Measurements from ENCODE around the gene SPINK2. TPM values are rescaled to one million over a fixed set of nuclear protein-coding genes. Genes with fewer than 3 reads are reported as not detected.

The SPINK2 gene
- total and polyA plus RNA-seq, 2 of the 4 experiments (the other 2 are of a cell fraction): not detected

DNA sequence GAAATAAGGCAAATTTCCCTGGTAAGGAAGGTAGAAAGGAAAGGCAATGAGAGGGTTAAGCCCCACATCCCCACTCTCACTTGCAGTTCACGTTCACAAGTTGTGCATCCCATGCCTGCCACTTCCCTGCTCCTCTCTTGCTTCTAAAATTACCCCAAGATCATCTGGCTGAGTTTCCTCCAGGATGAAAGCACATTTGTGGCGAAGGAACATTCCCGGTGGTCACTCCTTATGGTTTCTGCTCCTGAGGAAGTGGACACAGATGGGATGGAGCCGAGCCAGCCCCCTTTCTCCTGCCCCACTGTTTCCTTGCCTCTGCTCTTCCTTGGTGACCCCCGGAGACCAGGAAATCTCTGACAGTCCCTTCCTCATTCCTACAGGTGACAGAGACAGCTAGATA lies 37.5 kb downstream of the SPINK2 start:
- H3K9ac ChIP-seq (ENCODE audit: low read depth, low read length): no peak overlapping the region
- ChIA-PET CTCF (no interaction called here), POLR2A (ENCODE audit: unreplicated experiment) (no interaction called here)
- H2AK9ac ChIP-seq (replicated peaks; ENCODE audit: low read depth, low read length, poor library complexity): no peak overlapping the region
- no peak for ATAC-seq (ENCODE audit: low read depth)
- H3K4me3 ChIP-seq (ENCODE audit: insufficient read depth, low read depth, low read length): no peak overlapping the region
- DNase-seq: no peak
- H4K5ac ChIP-seq (ENCODE audit: low read depth, low read length): no peak overlapping the region
- H3K36me3 ChIP-seq (ENCODE audit: control insufficient read depth, insufficient read depth, low read length): no peaks in the 10 kb centered on the region
- 58% methylated on average over 3 of the region's 5 CpGs; no CpG with 5 or more reads in 1 of the 2 experiments for WGBS, 2 experiments (ENCODE audit: extremely low coverage in 2 of 2, insufficient read length in 1 of 2)
- no peak overlapping the region for H4K91ac ChIP-seq (ENCODE audit: insufficient read depth, low read depth, low read length)
- peaks cover 13% of the 10 kb centered on the region for H3K27me3 ChIP-seq (ENCODE audit: control insufficient read depth, insufficient read depth, low read length)
- no peak overlapping the region for H2BK120ac ChIP-seq (ENCODE audit: low read depth, low read length)
- H2BK15ac ChIP-seq (ENCODE audit: low read depth, low read length): no peak overlapping the region
- in situ Hi-C loops (cut with MboI; ENCODE audit: low sequenced_read_pairs): no loop called here
- dilution Hi-C loops (cut with HindIII; ENCODE audit: low sequenced_read_pairs, unreplicated experiment): no loop called here
- no peaks in the 10 kb centered on the region for H3K9me3 ChIP-seq (ENCODE audit: control insufficient read depth, insufficient read depth, low read length)
- no peak overlapping the region for H3K14ac ChIP-seq (replicated peaks; ENCODE audit: low read depth, low read length)
- TF ChIP-seq RFX5 (IDR thresholded peaks at IDR 0.05; ENCODE audit: low read depth, low read length) (no peak), MAZ (IDR thresholded peaks at IDR 0.05; ENCODE audit: borderline replicate concordance, low read depth, low read length) (no peak), CHD1 (IDR thresholded peaks at IDR 0.05; ENCODE audit: low read depth, low read length) (no peak), RCOR1 (IDR thresholded peaks at IDR 0.05; ENCODE audit: insufficient replicate concordance, low read length) (no peak), CEBPB (IDR thresholded peaks at IDR 0.05; ENCODE audit: low read depth, low read length) (no peak), CTCF (conservative IDR thresholded peaks at IDR 0.05; ENCODE audit: low read depth, low read length) (no peak), MAFK (IDR thresholded peaks at IDR 0.05; ENCODE audit: low read depth, low read length) (no peak), POLR2A (IDR thresholded peaks at IDR 0.05; ENCODE audit: low read depth, low read length) (no peak), SMC3 (IDR thresholded peaks at IDR 0.05; ENCODE audit: low read depth, low read length) (no peak), RAD21 (IDR thresholded peaks at IDR 0.05; ENCODE audit: low read length) (no peak), NFE2L2 (IDR thresholded peaks at IDR 0.05; ENCODE audit: low read depth, low read length) (no peak), MXI1 (IDR thresholded peaks at IDR 0.05; ENCODE audit: borderline replicate concordance, low read depth, low read length) (no peak), BHLHE40 (IDR thresholded peaks at IDR 0.05; ENCODE audit: low read depth, low read length) (no peak), FOS (IDR thresholded peaks at IDR 0.05; ENCODE audit: low read depth, low read length) (no peak)
- TF ChIP-seq, protein P1, sequence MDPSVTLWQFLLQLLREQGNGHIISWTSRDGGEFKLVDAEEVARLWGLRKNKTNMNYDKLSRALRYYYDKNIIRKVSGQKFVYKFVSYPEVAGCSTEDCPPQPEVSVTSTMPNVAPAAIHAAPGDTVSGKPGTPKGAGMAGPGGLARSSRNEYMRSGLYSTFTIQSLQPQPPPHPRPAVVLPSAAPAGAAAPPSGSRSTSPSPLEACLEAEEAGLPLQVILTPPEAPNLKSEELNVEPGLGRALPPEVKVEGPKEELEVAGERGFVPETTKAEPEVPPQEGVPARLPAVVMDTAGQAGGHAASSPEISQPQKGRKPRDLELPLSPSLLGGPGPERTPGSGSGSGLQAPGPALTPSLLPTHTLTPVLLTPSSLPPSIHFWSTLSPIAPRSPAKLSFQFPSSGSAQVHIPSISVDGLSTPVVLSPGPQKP (IDR thresholded peaks at IDR 0.05; ENCODE audit: borderline replicate concordance, low read depth, low read length): no peak
- TF ChIP-seq, protein P2, sequence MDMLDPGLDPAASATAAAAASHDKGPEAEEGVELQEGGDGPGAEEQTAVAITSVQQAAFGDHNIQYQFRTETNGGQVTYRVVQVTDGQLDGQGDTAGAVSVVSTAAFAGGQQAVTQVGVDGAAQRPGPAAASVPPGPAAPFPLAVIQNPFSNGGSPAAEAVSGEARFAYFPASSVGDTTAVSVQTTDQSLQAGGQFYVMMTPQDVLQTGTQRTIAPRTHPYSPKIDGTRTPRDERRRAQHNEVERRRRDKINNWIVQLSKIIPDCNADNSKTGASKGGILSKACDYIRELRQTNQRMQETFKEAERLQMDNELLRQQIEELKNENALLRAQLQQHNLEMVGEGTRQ (IDR thresholded peaks at IDR 0.05; ENCODE audit: low read depth, low read length): no peak
- no peak overlapping the region for H3K18ac ChIP-seq (ENCODE audit: low read depth, low read length)
- no peak overlapping the region for H2AFZ ChIP-seq (replicated peaks; ENCODE audit: low read length, poor library complexity)
- H3K4ac ChIP-seq (ENCODE audit: low read depth, low read length): no peak overlapping the region
- intact Hi-C loops (cut with micrococcal nuclease): no loop called here
- peaks cover 7% of the 10 kb centered on the region for H3K4me1 ChIP-seq (ENCODE audit: control insufficient read depth, insufficient read depth, low read length)
- H2BK5ac ChIP-seq (ENCODE audit: low read depth, low read length, poor library complexity, severe bottlenecking): no peak overlapping the region
- no peak overlapping the region for H3K4me2 ChIP-seq (ENCODE audit: low read depth, low read length)
- no peak overlapping the region for H3K23ac ChIP-seq (ENCODE audit: low read depth, low read length)
- no peaks in the 10 kb centered on the region for H4K20me1 ChIP-seq (ENCODE audit: insufficient read depth, low read length)
- no peak overlapping the region for H3K27ac ChIP-seq (ENCODE audit: insufficient read depth, low read length)
- no peaks in the 10 kb centered on the region for H3K79me1 ChIP-seq (ENCODE audit: low read depth in 1 of 2, low read length in 2 of 2)
- BruUV-seq (replicated peaks): no TSS peak
- H2AK5ac ChIP-seq (ENCODE audit: low read depth, low read length): no peak overlapping the region
- no peak overlapping the region for H2BK20ac ChIP-seq (ENCODE audit: low read depth, low read length)
- H4K8ac ChIP-seq (ENCODE audit: low read depth in 2 of 2, low read length in 2 of 2): no peak overlapping the region
- peaks cover 3% of the 10 kb centered on the region for H3K9me1 ChIP-seq (ENCODE audit: insufficient read depth, low read length)
- H3K56ac ChIP-seq (ENCODE audit: extremely low read depth, insufficient read depth, low read length): no peak overlapping the region
